Kidney (tissue), 14 donors: ENCODE data around the gene RNF150. TPM values are rescaled to one million over a fixed set of nuclear protein-coding genes. Genes with fewer than 3 reads are reported as not detected.

ENCODE experiments used
- DNase-seq, 5 donors: peaks; one replicate each; pipeline ENCODE4 v3.0.0-alpha.2; 2013 to 2020
- FAIRE-seq: peaks from 2 replicates; lab custom pipeline; 2012; peaks lifted over from hg19 to GRCh38; lab: Jason Lieb, UNC
- H3K27ac ChIP-seq, 2 donors: one replicate each; pipeline ENCODE4 v1.7.0; 2013; ENCODE audit warnings: low read depth in 2 of 2, low read length in 2 of 2, inconsistent platforms in 1 of 2
- H3K27me3 ChIP-seq: one replicate; pipeline ENCODE4 v1.7.1; 2013; ENCODE audit warnings: low read length, inconsistent platforms; ENCODE audit not compliant: control insufficient read depth, insufficient read depth
- H3K36me3 ChIP-seq, 3 donors: one replicate each; pipeline versions ENCODE4 v1.7.0 to v1.7.1; 2013; ENCODE audit warnings: low read length in 3 of 3, control low read depth in 1 of 3, inconsistent platforms in 1 of 3; ENCODE audit not compliant: insufficient read depth in 3 of 3, control insufficient read depth in 2 of 3
- H3K4me1 ChIP-seq, 3 donors: one replicate each; pipeline versions ENCODE4 v1.7.0 to v1.7.1; 2013; ENCODE audit warnings: low read length in 3 of 3, inconsistent platforms in 1 of 3, low read depth in 1 of 3; ENCODE audit not compliant: control insufficient read depth in 2 of 3, insufficient read depth in 2 of 3
- H3K4me3 ChIP-seq, 3 donors: one replicate each; pipeline versions ENCODE4 v1.7.0 to v1.8.1; 2013; ENCODE audit warnings: low read length in 3 of 3, control low read depth in 1 of 3, inconsistent platforms in 1 of 3
- H3K9ac ChIP-seq, 3 donors: one replicate each; pipeline versions ENCODE4 v1.7.0 to v1.7.1; 2013; ENCODE audit warnings: low read length in 3 of 3, control low read depth in 1 of 3, inconsistent platforms in 1 of 3
- H3K9me3 ChIP-seq, 3 donors: one replicate each; pipeline versions ENCODE4 v1.7.0 to v1.7.1; 2013; ENCODE audit warnings: low read length in 3 of 3, control low read depth in 1 of 3, inconsistent platforms in 1 of 3; ENCODE audit not compliant: control insufficient read depth in 2 of 3, insufficient read depth in 1 of 3
- CTCF ChIP-seq: IDR thresholded peaks from 3 replicates; pipeline ENCODE4 v1.5.1; 2012; ENCODE audit warnings: mild to moderate bottlenecking, moderate library complexity, borderline replicate concordance; ENCODE audit not compliant: insufficient read depth; ENCODE audit errors: extremely low read depth
- intact Hi-C: fragments of 100-400 bp; cut with DNase I; formaldehyde crosslinking; loops from one replicate; pipeline ENCODE4 v1.11.1; 2022
- polyA plus RNA-seq: library from polyadenylated mRNA; stranded (reverse); fragments of 350-450 nt; fragmentation: Illumina TruSeq; extraction: RNeasy Lipid Tissue Mini Kit (QIAGEN cat#74804); gene quantifications from one replicate; pipeline ENCODE4 v1.2.3, GENCODE V29; 2014; ENCODE audit warnings: low read depth, low replicate concordance; ENCODE audit not compliant: insufficient read depth
- total RNA-seq: library from RNA; stranded (reverse); fragmentation: NEBNext Ultra II Directional; extraction: Animal tissue kit (Norgen Biotek cat#: 25700); gene quantifications from one replicate; pipeline ENCODE4 v1.2.1, GENCODE V29; 2021
- donor health status: control.
- donor health status: control.
- donor health status: control.
- donor health status: control.
- donor health status: control.
- donor health status: DM: yes; HTN: yes; CAD: no.
- donor health status: Normal renal cell carcinoma (clear cell type).

Gene RNF150
- total and polyA plus RNA-seq, 2 donors from 2014 or later: 5.0 to 34.2 TPM

GRCh38 chr4:140906993-140907962 lies 226.0 kb downstream of the RNF150 start:
- H3K27ac ChIP-seq: no peak overlapping the region
- no peak for TF ChIP-seq CTCF

GRCh38 chr4:140904904-140905303 lies 228.4 kb downstream of the RNF150 start:
- Histone ChIP-seq H3K27me3 (no peaks in the 10 kb centered on the region), H3K4me1 (no peaks in the 10 kb centered on the region), H3K9ac (no peak overlapping the region), H3K4me3 (no peak overlapping the region), H3K9me3 (no peaks in the 10 kb centered on the region), H3K36me3 (no peaks in the 10 kb centered on the region), H3K27ac (no peak overlapping the region)
- intact Hi-C loops: no loop called here
- no peak for DNase-seq
- no peak for TF ChIP-seq CTCF
- FAIRE-seq: no peak

More at GRCh38 chr4:140906993-140907962, 226.0 kb downstream of the RNF150 start:
- Histone ChIP-seq H3K9me3 (no peaks in the 10 kb centered on the region), H3K27me3 (no peaks in the 10 kb centered on the region), H3K36me3 (no peaks in the 10 kb centered on the region), H3K4me1 (no peaks in the 10 kb centered on the region), H3K4me3 (no peak overlapping the region), H3K9ac (no peak overlapping the region)
- DNase-seq: peak in 1 of 5 donors; percentile 41
- intact Hi-C loops: no loop called here
- no peak for FAIRE-seq

GRCh38 chr4:140903522-140904475 lies 229.5 kb downstream of the RNF150 start:
- H3K4me1 ChIP-seq: no peaks in the 10 kb centered on the region
- TF ChIP-seq CTCF: no peak
- H3K9ac ChIP-seq: no peak overlapping the region
- no peak overlapping the region for H3K27ac ChIP-seq
- intact Hi-C loops: no loop called here
- DNase-seq: no peak
- no peaks in the 10 kb centered on the region for H3K9me3 ChIP-seq
- no peak for FAIRE-seq
- H3K27me3 ChIP-seq: no peaks in the 10 kb centered on the region
- H3K4me3 ChIP-seq: no peak overlapping the region
- no peaks in the 10 kb centered on the region for H3K36me3 ChIP-seq
